Natural killer cell (primary cell): ENCODE results near the gene CCDC33. TPM values are rescaled to one million over a fixed set of nuclear protein-coding genes. Genes with fewer than 3 reads are reported as not detected.

ENCODE experiments used
- ATAC-seq, 3 donors: fragments of 150-1000 bp in 2 of 3; fragments of 200-7000 bp in 1 of 3; cut with Tn5 transposase; 1 replicate in 1 of 3; 2 replicates in 2 of 3; pipeline ENCODE4 v1.10.0; 2021; ENCODE audit warnings: mild to moderate bottlenecking in 2 of 3, moderate library complexity in 2 of 3
- DNase-seq, 2 donors: peaks; one replicate each; pipeline versions ENCODE4 v3.0.0 to v3.0.0-alpha.2; 2013 to 2021; ENCODE audit warnings: mixed read lengths in 1 of 2
- H3K27ac ChIP-seq: one replicate; pipeline ENCODE4 v1.5.1; 2013; ENCODE audit warnings: mild to moderate bottlenecking, low read length
- H3K27me3 ChIP-seq: one replicate; pipeline ENCODE4 v1.6.1; 2013; ENCODE audit warnings: low read length; ENCODE audit not compliant: control insufficient read depth, insufficient read depth
- H3K36me3 ChIP-seq: one replicate; pipeline ENCODE4 v1.6.1; 2013; ENCODE audit warnings: low read length; ENCODE audit not compliant: control insufficient read depth, insufficient read depth
- H3K4me1 ChIP-seq: one replicate; pipeline ENCODE4 v1.6.1; 2013; ENCODE audit warnings: low read length; ENCODE audit not compliant: control insufficient read depth, insufficient read depth
- H3K4me3 ChIP-seq: one replicate; pipeline ENCODE4 v1.5.1; 2013; ENCODE audit warnings: low read length
- H3K9me3 ChIP-seq: one replicate; pipeline ENCODE4 v1.6.1; 2013; ENCODE audit warnings: low read length; ENCODE audit not compliant: control insufficient read depth, insufficient read depth
- H3K27ac Mint-ChIP-seq, 2 donors: one replicate each; pipeline ENCODE4 v1.8.0; 2022; ENCODE audit warnings: mild to moderate bottlenecking in 2 of 2, mixed read lengths in 2 of 2, moderate library complexity in 1 of 2
- H3K27me3 Mint-ChIP-seq, 2 donors: one replicate each; pipeline ENCODE4 v1.8.0; 2022; ENCODE audit warnings: low read depth in 2 of 2, mixed read lengths in 2 of 2
- H3K36me3 Mint-ChIP-seq: one replicate; pipeline ENCODE4 v1.8.0; 2022; ENCODE audit warnings: mixed read lengths
- H3K4me1 Mint-ChIP-seq, 2 donors: one replicate each; pipeline ENCODE4 v1.8.0; 2022; ENCODE audit warnings: mixed read lengths in 2 of 2
- H3K4me3 Mint-ChIP-seq: one replicate; pipeline ENCODE4 v1.8.0; 2022; ENCODE audit warnings: mild to moderate bottlenecking, moderate library complexity, mixed read lengths
- H3K9me3 Mint-ChIP-seq, 2 donors: one replicate each; pipeline ENCODE4 v1.8.0; 2022; ENCODE audit warnings: mixed read lengths in 2 of 2
- WGBS: methylation state at CpG from one replicate; pipeline ENCODE4 v1.1.7; 2013; ENCODE audit warnings: missing lambda C conversion rate; ENCODE audit not compliant: insufficient coverage; 5-methylcytosine and 5-hydroxymethylcytosine counted together
- intact Hi-C: fragments of 100-400 bp; cut with micrococcal nuclease; formaldehyde crosslinking; loops from one replicate; pipeline ENCODE4 v1.14.2; 2022
- total RNA-seq, 4 donors: library from RNA; stranded (reverse); fragments of 120-200 nt in 1 of 4; gene quantifications; one replicate each; pipeline versions ENCODE4 v1.2.3 to v1.2.4, GENCODE V29; 2013 to 2022
- TF ChIP-seq, protein P1 (sequence below): fragments of 200-600 bp; IDR thresholded peaks from one replicate; pipeline ENCODE4 v1.8.0; 2022; ENCODE audit warnings: antibody characterized with exemption

CCDC33 gene
- total RNA-seq, 3 donors from 2014 or later (not counting 1 experiment from before 2014, with no cell fraction given) = not detected

GRCh38 chr15:74304431-74304830 is 68.3 kb downstream of the CCDC33 start:
- Histone ChIP-seq H3K4me3 (no peak overlapping the region), H3K9me3 (no peaks in the 10 kb centered on the region), H3K36me3 (no peaks in the 10 kb centered on the region), H3K4me1 (no peaks in the 10 kb centered on the region), H3K27me3 (no peaks in the 10 kb centered on the region), H3K27ac (no peak overlapping the region)
- intact Hi-C loops = no loop called here
- 77% methylated on average over 12 of the region's 12 CpGs for WGBS
- no peak overlapping the region for H3K27ac Mint-ChIP-seq
- ATAC-seq = no peak
- no peak overlapping the region for H3K4me3 Mint-ChIP-seq
- TF ChIP-seq, protein P1, sequence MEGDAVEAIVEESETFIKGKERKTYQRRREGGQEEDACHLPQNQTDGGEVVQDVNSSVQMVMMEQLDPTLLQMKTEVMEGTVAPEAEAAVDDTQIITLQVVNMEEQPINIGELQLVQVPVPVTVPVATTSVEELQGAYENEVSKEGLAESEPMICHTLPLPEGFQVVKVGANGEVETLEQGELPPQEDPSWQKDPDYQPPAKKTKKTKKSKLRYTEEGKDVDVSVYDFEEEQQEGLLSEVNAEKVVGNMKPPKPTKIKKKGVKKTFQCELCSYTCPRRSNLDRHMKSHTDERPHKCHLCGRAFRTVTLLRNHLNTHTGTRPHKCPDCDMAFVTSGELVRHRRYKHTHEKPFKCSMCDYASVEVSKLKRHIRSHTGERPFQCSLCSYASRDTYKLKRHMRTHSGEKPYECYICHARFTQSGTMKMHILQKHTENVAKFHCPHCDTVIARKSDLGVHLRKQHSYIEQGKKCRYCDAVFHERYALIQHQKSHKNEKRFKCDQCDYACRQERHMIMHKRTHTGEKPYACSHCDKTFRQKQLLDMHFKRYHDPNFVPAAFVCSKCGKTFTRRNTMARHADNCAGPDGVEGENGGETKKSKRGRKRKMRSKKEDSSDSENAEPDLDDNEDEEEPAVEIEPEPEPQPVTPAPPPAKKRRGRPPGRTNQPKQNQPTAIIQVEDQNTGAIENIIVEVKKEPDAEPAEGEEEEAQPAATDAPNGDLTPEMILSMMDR = no peak
- DNase-seq = no peak
- H3K36me3 Mint-ChIP-seq = no peaks in the 10 kb centered on the region
- peaks cover 42 to 47% of the 10 kb centered on the region in 2 donors for H3K27me3 Mint-ChIP-seq
- no peaks in the 10 kb centered on the region for H3K9me3 Mint-ChIP-seq
- H3K4me1 Mint-ChIP-seq = peaks cover 0 to 4% of the 10 kb centered on the region in 2 donors

GRCh38 chr15:74305687-74306086 is 69.6 kb downstream of the CCDC33 start:
- Histone ChIP-seq H3K27ac (no peak overlapping the region), H3K36me3 (no peaks in the 10 kb centered on the region), H3K27me3 (no peaks in the 10 kb centered on the region), H3K4me3 (no peak overlapping the region), H3K9me3 (no peaks in the 10 kb centered on the region), H3K4me1 (no peaks in the 10 kb centered on the region)
- Mint-ChIP-seq H3K36me3 (no peaks in the 10 kb centered on the region), H3K4me3 (no peak overlapping the region), H3K4me1 (peaks cover 0 to 4% of the 10 kb centered on the region in 2 donors), H3K9me3 (no peaks in the 10 kb centered on the region), H3K27ac (no peak overlapping the region), H3K27me3 (peaks cover 29 to 36% of the 10 kb centered on the region in 2 donors)
- DNase-seq (no peak), ATAC-seq (no peak)
- 93% methylated on average over 7 of the region's 7 CpGs for WGBS
- intact Hi-C loops = no loop called here
- TF ChIP-seq, protein P1 = no peak

DNA sequence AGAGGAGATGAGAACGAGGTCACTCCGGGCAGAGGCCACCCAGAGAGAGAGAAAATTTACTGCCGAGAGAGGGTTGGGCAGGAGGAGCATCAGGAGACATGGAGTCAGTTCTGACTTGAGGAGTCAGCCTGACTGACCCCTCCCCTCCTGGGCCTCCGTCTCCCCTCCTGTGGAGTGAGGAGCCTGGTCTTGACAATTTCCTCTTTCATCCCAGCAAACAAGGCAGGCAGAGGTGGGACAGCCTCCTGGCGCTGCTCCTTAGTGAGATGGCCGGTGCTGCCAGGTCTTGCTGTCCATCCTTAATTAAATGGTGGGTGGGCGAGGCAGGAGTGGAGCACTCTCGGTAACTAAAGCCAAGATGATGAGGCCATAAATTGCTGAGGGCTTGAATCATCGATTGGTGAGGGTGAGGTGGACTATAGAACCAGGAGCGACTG is 70.7 kb downstream of the CCDC33 start:
- Histone ChIP-seq H3K27ac (no peak overlapping the region), H3K4me3 (no peak overlapping the region), H3K36me3 (no peaks in the 10 kb centered on the region), H3K4me1 (no peaks in the 10 kb centered on the region), H3K27me3 (no peaks in the 10 kb centered on the region), H3K9me3 (no peaks in the 10 kb centered on the region)
- Mint-ChIP-seq H3K27me3 (peaks cover 21 to 25% of the 10 kb centered on the region in 2 donors), H3K36me3 (no peaks in the 10 kb centered on the region), H3K4me1 (peaks cover 0 to 4% of the 10 kb centered on the region in 2 donors), H3K4me3 (no peak overlapping the region), H3K27ac (no peak overlapping the region), H3K9me3 (no peaks in the 10 kb centered on the region)
- WGBS = 77% methylated on average over 10 of the region's 10 CpGs
- TF ChIP-seq, protein P1 = no peak
- no peak for ATAC-seq
- intact Hi-C loops = no loop called here
- DNase-seq = no peak
